Measurements from ENCODE around the gene RECQL5.

The RECQL5 gene

DNA sequence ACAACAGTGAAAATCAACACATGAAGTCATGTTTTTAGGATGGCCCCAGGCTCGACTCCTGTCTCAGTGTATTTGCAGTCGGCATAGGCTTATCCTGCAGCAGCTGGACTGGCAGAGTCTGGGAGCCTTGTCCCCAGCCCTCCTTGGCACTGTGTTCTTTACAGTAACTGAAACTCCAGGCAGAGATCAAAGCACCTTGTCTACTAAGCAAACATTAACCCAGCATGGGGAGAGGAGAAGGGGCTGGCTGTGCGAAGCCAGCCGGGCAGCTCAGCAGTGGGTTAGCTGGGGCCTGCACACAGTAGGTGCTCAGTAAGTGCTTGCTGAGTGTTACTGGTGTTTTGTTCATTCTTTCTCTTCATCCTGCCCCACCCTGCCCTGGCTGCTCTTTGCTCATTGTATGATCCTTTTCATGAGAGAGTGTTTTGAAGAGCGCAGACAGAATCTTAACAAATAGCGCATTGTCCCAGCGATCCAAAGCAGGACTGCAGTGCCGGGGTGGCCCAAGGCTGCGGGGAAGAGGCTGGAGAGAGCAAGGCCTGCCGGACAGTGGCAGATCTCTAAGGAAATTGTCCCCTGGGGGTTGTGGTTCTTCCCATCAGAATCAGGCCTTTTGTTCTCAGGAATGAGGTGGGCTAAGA, 30.8 kb upstream of the RECQL5 start:
- peaks cover 97% of the 10 kb centered on the region for H3K36me3 ChIP-seq (ENCODE audit: control insufficient read depth, insufficient read depth, low read length)
- 84 to 86% methylated on average over 8 of the region's 10 CpGs for WGBS, 2 experiments (ENCODE audit: insufficient coverage in 2 of 2)
- peaks cover 55% of the 10 kb centered on the region for H3K4me1 ChIP-seq (ENCODE audit: control insufficient read depth, insufficient read depth, low read length, poor library complexity, severe bottlenecking)
- peak overlapping the region; percentile 63 for H3K27ac ChIP-seq (ENCODE audit: low read depth, low read length, severe bottlenecking)
- no peaks in the 10 kb centered on the region for H3K9me3 ChIP-seq (ENCODE audit: control insufficient read depth, low read length)
- no peak overlapping the region for H3K4me3 ChIP-seq (ENCODE audit: extremely low read depth, insufficient read depth, low read length, poor library complexity, severe bottlenecking)

DNA sequence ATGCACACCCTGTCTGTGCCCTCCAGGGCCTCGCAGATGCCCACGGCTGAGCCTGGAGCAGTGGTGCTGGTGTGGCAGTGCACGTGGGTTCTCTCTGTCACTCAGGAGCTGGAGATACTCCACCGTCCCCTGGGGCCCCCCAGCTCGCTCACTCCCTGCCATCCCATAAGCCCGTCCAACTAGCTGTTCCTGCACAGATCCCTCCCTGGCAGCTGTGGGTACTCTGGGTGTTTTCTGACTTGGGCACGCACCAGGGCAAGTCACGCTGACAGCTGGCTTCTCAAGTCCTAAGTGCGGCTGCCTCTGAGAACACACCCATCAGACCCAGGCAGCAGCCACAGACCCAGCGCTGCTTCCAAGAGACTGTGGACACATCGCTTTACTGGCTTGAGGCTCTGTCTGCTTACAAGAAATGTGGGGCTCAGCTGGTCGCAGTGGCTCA, 28.9 kb upstream of the RECQL5 start:
- Histone ChIP-seq H3K27ac (ENCODE audit: low read depth, low read length, severe bottlenecking) (no peak overlapping the region), H3K36me3 (ENCODE audit: control insufficient read depth, insufficient read depth, low read length) (peaks cover 95% of the 10 kb centered on the region), H3K4me1 (ENCODE audit: control insufficient read depth, insufficient read depth, low read length, poor library complexity, severe bottlenecking) (peaks cover 72% of the 10 kb centered on the region), H3K9me3 (ENCODE audit: control insufficient read depth, low read length) (no peaks in the 10 kb centered on the region), H3K4me3 (ENCODE audit: extremely low read depth, insufficient read depth, low read length, poor library complexity, severe bottlenecking) (no peak overlapping the region)
- WGBS, 2 experiments (ENCODE audit: insufficient coverage in 2 of 2), result 95 to 97% methylated on average over 8 to 11 of the region's 12 CpGs

DNA sequence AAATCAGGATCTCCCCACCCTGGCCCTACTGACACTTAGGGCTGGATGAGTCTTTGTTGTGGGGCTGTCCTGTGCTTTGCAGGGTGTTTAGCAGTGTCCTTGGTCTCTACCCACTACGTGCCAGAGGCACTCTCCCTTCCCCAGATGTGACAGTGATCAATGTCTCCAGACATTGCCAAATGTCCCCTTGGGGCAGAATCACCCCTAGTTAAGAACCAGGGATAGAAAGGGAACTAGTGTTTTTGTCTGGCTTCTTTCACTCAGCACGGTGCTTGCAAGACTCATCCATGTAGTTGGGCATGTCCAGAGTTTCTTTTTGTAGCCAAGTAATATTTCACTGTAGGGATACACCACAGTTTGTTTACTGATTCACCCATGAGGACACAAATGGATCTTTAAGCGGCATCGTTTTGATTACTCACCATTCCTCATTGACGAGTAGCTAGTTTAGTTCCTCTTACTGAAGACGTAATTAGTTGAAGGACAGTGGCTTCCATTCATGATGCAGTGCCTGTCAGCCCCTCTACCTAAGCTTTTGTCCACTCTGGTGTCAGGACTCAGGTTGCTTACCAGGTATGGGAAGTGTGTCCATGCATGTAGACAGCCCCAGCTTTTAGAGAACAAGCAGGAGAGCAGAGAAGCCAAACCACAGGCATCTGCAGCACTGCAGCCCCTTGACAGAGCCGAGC, 28.3 kb upstream of the RECQL5 start:
- H3K27ac ChIP-seq (ENCODE audit: low read depth, low read length, severe bottlenecking), result peak overlapping the region; percentile 57
- peaks cover 74% of the 10 kb centered on the region for H3K4me1 ChIP-seq (ENCODE audit: control insufficient read depth, insufficient read depth, low read length, poor library complexity, severe bottlenecking)
- WGBS, 2 experiments (ENCODE audit: insufficient coverage in 2 of 2), result 94 to 98% methylated on average over 5 to 7 of the region's 7 CpGs
- H3K4me3 ChIP-seq (ENCODE audit: extremely low read depth, insufficient read depth, low read length, poor library complexity, severe bottlenecking), result no peak overlapping the region
- H3K9me3 ChIP-seq (ENCODE audit: control insufficient read depth, low read length), result no peaks in the 10 kb centered on the region
- H3K36me3 ChIP-seq (ENCODE audit: control insufficient read depth, insufficient read depth, low read length), result peaks cover 95% of the 10 kb centered on the region

DNA sequence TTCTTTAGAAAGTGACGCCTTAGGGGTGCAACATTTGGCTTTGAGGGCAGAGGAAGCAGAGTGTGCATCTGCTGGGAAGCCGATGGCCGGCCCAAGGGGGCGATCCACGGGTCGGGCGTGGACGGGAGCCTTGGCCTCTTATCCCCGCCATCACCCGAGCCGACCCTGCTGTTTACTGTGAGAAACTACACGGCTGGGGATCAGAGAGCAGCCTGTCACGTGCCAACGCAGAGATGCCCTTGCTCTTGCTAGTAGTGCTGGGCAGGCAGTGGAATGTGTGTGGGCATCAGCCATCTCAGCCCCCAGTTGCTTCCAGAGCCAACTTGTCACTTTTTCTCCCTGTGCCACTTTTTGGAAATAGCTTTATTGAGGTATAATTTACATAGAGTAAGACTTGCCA, 27.6 kb upstream of the RECQL5 start:
- H3K9me3 ChIP-seq (ENCODE audit: control insufficient read depth, low read length), result no peaks in the 10 kb centered on the region
- H3K36me3 ChIP-seq (ENCODE audit: control insufficient read depth, insufficient read depth, low read length), result peaks cover 94% of the 10 kb centered on the region
- H3K27ac ChIP-seq (ENCODE audit: low read depth, low read length, severe bottlenecking), result no peak overlapping the region
- 83 to 87% methylated on average over 12 to 14 of the region's 14 CpGs for WGBS, 2 experiments (ENCODE audit: insufficient coverage in 2 of 2)
- no peak overlapping the region for H3K4me3 ChIP-seq (ENCODE audit: extremely low read depth, insufficient read depth, low read length, poor library complexity, severe bottlenecking)
- H3K4me1 ChIP-seq (ENCODE audit: control insufficient read depth, insufficient read depth, low read length, poor library complexity, severe bottlenecking), result peaks cover 71% of the 10 kb centered on the region

DNA sequence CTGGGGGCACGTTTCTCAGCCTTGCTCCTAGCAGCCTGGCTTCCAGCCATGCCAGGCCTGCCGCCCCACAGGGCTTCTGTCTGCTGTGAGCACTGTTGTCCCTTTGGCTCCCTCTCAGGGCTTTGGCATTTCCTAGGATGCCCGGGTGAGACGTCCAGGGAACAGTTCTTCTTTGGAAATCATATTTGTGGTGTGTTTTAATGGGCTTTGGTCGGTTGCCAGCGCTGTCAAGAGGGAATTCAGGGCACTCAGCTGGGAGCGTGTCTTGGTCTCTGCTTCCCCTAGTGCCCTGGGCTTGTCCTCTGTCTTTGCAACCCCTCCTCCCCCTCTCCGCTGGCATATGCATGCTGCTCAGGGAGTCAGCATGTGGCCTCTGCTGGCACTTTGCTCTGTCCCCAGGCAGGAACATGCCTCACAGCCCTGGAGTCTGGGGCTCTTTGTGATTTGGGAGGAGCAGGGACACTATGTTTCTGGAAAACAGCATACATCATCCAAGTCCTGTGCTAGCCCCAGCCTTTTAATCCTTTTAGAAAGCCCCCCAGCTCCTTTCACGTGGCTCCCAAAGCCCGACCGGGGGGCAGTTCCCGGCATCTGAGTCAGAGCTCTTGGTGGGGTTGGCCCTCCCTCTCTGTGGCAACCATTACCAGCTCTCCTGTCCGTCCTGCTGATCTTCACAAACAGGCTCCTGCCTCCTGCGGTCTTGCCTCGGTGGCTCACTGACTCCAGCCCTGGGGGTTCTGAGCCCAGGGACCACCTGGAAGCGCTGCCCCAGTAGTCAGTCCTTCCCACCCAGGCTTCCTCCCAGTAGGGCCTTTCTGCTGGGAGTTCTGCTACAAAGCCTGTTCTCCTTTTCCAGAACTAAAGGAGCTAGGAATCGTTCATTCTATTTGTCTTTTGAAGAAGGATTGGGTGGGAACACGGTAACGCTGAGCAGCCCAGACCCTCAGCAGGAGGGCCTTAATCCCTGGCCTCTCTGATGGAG, 26.8 kb upstream of the RECQL5 start:
- Histone ChIP-seq H3K27ac (ENCODE audit: low read depth, low read length, severe bottlenecking) (peak overlapping the region; percentile 60), H3K4me1 (ENCODE audit: control insufficient read depth, insufficient read depth, low read length, poor library complexity, severe bottlenecking) (peaks cover 68% of the 10 kb centered on the region), H3K9me3 (ENCODE audit: control insufficient read depth, low read length) (no peaks in the 10 kb centered on the region), H3K4me3 (ENCODE audit: extremely low read depth, insufficient read depth, low read length, poor library complexity, severe bottlenecking) (no peak overlapping the region), H3K36me3 (ENCODE audit: control insufficient read depth, insufficient read depth, low read length) (peaks cover 91% of the 10 kb centered on the region)
- 40 to 48% methylated on average over 13 to 16 of the region's 19 CpGs for WGBS, 2 experiments (ENCODE audit: insufficient coverage in 2 of 2)

DNA sequence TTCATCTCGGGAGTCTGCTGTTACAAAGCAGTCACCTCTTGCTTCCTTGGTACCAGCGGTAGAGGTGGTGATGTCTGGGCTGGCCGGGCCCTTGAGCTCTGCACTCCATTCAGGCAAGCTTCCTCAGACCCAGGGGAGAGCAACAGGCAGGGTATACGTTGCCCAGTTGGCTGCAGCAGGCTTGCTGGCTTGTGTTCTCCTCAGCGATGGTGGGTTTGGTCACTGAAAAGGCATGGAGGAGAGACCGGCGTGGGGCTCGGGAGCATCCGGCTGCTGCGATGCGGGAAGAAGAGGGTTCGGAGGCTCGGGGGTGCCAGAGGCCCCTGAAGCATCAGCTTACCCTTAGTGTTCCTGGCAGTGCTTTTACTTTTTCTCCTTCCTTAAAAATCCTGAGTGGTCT, 26.0 kb upstream of the RECQL5 start:
- H3K36me3 ChIP-seq (ENCODE audit: control insufficient read depth, insufficient read depth, low read length), result peaks cover 91% of the 10 kb centered on the region
- peaks cover 72% of the 10 kb centered on the region for H3K4me1 ChIP-seq (ENCODE audit: control insufficient read depth, insufficient read depth, low read length, poor library complexity, severe bottlenecking)
- no peak overlapping the region for H3K4me3 ChIP-seq (ENCODE audit: extremely low read depth, insufficient read depth, low read length, poor library complexity, severe bottlenecking)
- H3K27ac ChIP-seq (ENCODE audit: low read depth, low read length, severe bottlenecking), result no peak overlapping the region
- WGBS, 2 experiments (ENCODE audit: insufficient coverage in 2 of 2), result 86 to 91% methylated on average over 12 to 13 of the region's 13 CpGs
- H3K9me3 ChIP-seq (ENCODE audit: control insufficient read depth, low read length), result no peaks in the 10 kb centered on the region

DNA sequence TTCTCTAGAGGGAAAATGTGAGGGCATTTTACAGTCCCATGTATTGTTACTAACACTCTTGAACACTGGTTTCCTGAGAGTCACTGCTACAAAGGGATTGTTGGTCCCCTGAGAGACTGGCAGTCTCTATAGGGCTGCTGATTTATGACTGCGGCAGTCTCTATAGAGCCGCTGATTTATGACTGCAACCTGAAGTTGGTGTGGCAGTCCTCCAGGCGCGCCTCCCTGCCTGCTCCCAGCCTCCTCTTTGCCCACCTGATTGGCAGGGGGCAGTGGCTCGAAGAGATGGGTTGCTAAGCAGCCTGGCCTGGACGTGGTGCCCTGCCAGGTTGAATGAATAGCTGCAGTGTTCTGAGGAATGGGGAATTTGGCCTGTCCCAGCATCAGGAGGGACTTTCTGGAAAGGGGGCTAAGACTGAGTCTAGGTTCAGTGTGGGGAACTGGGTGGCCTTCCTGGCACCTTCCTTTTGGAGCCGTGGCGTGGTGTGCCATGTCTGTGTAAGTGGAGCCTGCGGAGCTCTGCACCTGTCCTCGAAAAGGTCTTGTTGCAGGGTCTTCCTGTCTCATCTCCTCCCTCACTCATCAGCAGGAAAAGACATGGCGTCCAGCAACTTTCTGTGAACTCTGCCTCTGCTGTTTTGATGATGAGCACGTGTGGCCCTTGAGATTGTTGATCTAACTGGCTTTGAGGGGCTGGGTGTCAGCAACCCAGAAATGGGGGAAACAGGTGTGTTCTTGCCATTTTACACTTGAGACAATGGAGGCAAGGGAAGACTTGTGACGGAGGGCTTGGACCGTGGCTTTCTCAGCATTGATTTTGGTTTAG, 25.1 kb upstream of the RECQL5 start:
- Histone ChIP-seq H3K36me3 (ENCODE audit: control insufficient read depth, insufficient read depth, low read length) (peaks cover 90% of the 10 kb centered on the region), H3K27ac (ENCODE audit: low read depth, low read length, severe bottlenecking) (no peak overlapping the region), H3K4me3 (ENCODE audit: extremely low read depth, insufficient read depth, low read length, poor library complexity, severe bottlenecking) (no peak overlapping the region), H3K9me3 (ENCODE audit: control insufficient read depth, low read length) (no peaks in the 10 kb centered on the region), H3K4me1 (ENCODE audit: control insufficient read depth, insufficient read depth, low read length, poor library complexity, severe bottlenecking) (peaks cover 66% of the 10 kb centered on the region)
- 93 to 94% methylated on average over 13 of the region's 14 CpGs for WGBS, 2 experiments (ENCODE audit: insufficient coverage in 2 of 2)

DNA sequence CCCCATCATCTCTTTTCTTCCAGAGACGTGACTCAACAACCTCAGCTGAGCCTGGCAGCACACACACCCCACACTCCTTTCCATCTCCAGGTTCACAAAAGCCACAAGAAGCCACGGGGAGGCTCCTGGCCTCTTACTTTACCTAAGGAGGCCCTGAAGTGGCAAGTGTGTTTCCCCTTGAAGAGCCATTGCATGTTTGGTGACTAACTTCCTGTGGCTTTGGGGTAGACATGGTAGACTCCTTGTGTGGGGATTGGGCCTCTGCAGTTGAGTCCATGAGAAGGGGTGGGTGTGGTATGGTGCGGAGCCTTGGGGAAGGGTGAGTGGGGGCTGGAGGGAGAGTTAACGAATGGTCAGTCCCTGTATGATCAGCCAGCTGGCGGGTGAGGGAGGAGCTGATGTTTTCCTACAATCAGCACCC, 24.4 kb upstream of the RECQL5 start:
- Histone ChIP-seq H3K27ac (ENCODE audit: low read depth, low read length, severe bottlenecking) (peak overlapping the region; percentile 32), H3K36me3 (ENCODE audit: control insufficient read depth, insufficient read depth, low read length) (peaks cover 83% of the 10 kb centered on the region), H3K4me3 (ENCODE audit: extremely low read depth, insufficient read depth, low read length, poor library complexity, severe bottlenecking) (no peak overlapping the region), H3K9me3 (ENCODE audit: control insufficient read depth, low read length) (no peaks in the 10 kb centered on the region), H3K4me1 (ENCODE audit: control insufficient read depth, insufficient read depth, low read length, poor library complexity, severe bottlenecking) (peaks cover 64% of the 10 kb centered on the region)
- 94 to 100% methylated on average over 3 of the region's 5 CpGs for WGBS, 2 experiments (ENCODE audit: insufficient coverage in 2 of 2)

DNA sequence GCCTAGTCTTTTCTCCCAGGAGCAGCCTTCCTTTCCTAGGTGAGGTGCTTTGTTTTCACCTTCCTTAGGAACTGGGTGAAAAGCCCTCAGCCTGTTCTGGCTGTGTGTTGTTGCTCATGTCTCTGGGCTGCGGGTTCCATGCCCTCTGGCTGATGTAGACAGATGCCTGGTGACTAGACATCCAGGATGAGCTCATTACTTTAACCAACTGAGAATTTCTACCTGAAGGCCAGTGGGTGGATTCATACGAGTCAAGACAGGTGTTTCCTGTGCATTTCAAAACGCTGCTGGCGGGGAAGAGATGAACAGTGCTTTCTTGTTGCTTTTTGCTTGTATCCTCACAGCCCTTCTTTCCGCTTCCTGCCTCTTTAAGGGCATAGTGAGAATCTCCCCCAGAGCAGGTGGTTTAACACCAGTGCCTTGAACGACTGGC, 22.5 kb upstream of the RECQL5 start:
- no peak overlapping the region for H3K27ac ChIP-seq (ENCODE audit: low read depth, low read length, severe bottlenecking)
- WGBS, 2 experiments (ENCODE audit: insufficient coverage in 2 of 2), result 97 to 100% methylated on average over 5 to 6 of the region's 6 CpGs
- peaks cover 80% of the 10 kb centered on the region for H3K36me3 ChIP-seq (ENCODE audit: control insufficient read depth, insufficient read depth, low read length)
- no peaks in the 10 kb centered on the region for H3K9me3 ChIP-seq (ENCODE audit: control insufficient read depth, low read length)
- no peak overlapping the region for H3K4me3 ChIP-seq (ENCODE audit: extremely low read depth, insufficient read depth, low read length, poor library complexity, severe bottlenecking)
- peaks cover 60% of the 10 kb centered on the region for H3K4me1 ChIP-seq (ENCODE audit: control insufficient read depth, insufficient read depth, low read length, poor library complexity, severe bottlenecking)
